Natural killer cell (primary cell): ENCODE data around the gene KCNMB2. TPM values are rescaled to one million over a fixed set of nuclear protein-coding genes. Genes with fewer than 3 reads are reported as not detected.

Experiments
- ATAC-seq, 3 donors: fragments of 150-1000 bp in 2 of 3; fragments of 200-7000 bp in 1 of 3; cut with Tn5 transposase; 1 replicate in 1 of 3; 2 replicates in 2 of 3; pipeline ENCODE4 v1.10.0; 2021; ENCODE audit warnings: mild to moderate bottlenecking in 2 of 3, moderate library complexity in 2 of 3
- DNase-seq, 2 donors: peaks; one replicate each; pipeline versions ENCODE4 v3.0.0 to v3.0.0-alpha.2; 2013 to 2021; ENCODE audit warnings: mixed read lengths in 1 of 2
- H3K27ac ChIP-seq: one replicate; pipeline ENCODE4 v1.5.1; 2013; ENCODE audit warnings: mild to moderate bottlenecking, low read length
- H3K27me3 ChIP-seq: one replicate; pipeline ENCODE4 v1.6.1; 2013; ENCODE audit warnings: low read length; ENCODE audit not compliant: control insufficient read depth, insufficient read depth
- H3K36me3 ChIP-seq: one replicate; pipeline ENCODE4 v1.6.1; 2013; ENCODE audit warnings: low read length; ENCODE audit not compliant: control insufficient read depth, insufficient read depth
- H3K4me1 ChIP-seq: one replicate; pipeline ENCODE4 v1.6.1; 2013; ENCODE audit warnings: low read length; ENCODE audit not compliant: control insufficient read depth, insufficient read depth
- H3K4me3 ChIP-seq: one replicate; pipeline ENCODE4 v1.5.1; 2013; ENCODE audit warnings: low read length
- H3K9me3 ChIP-seq: one replicate; pipeline ENCODE4 v1.6.1; 2013; ENCODE audit warnings: low read length; ENCODE audit not compliant: control insufficient read depth, insufficient read depth
- H3K27ac Mint-ChIP-seq, 2 donors: one replicate each; pipeline ENCODE4 v1.8.0; 2022; ENCODE audit warnings: mild to moderate bottlenecking in 2 of 2, mixed read lengths in 2 of 2, moderate library complexity in 1 of 2
- H3K27me3 Mint-ChIP-seq, 2 donors: one replicate each; pipeline ENCODE4 v1.8.0; 2022; ENCODE audit warnings: low read depth in 2 of 2, mixed read lengths in 2 of 2
- H3K36me3 Mint-ChIP-seq: one replicate; pipeline ENCODE4 v1.8.0; 2022; ENCODE audit warnings: mixed read lengths
- H3K4me1 Mint-ChIP-seq, 2 donors: one replicate each; pipeline ENCODE4 v1.8.0; 2022; ENCODE audit warnings: mixed read lengths in 2 of 2
- H3K4me3 Mint-ChIP-seq: one replicate; pipeline ENCODE4 v1.8.0; 2022; ENCODE audit warnings: mild to moderate bottlenecking, moderate library complexity, mixed read lengths
- H3K9me3 Mint-ChIP-seq, 2 donors: one replicate each; pipeline ENCODE4 v1.8.0; 2022; ENCODE audit warnings: mixed read lengths in 2 of 2
- WGBS: methylation state at CpG from one replicate; pipeline ENCODE4 v1.1.7; 2013; ENCODE audit warnings: missing lambda C conversion rate; ENCODE audit not compliant: insufficient coverage; 5-methylcytosine and 5-hydroxymethylcytosine counted together
- intact Hi-C: fragments of 100-400 bp; cut with micrococcal nuclease; formaldehyde crosslinking; loops from one replicate; pipeline ENCODE4 v1.14.2; 2022
- total RNA-seq, 4 donors: library from RNA; stranded (reverse); fragments of 120-200 nt in 1 of 4; gene quantifications; one replicate each; pipeline versions ENCODE4 v1.2.3 to v1.2.4, GENCODE V29; 2013 to 2022
- TF ChIP-seq, protein P1 (sequence below): fragments of 200-600 bp; IDR thresholded peaks from one replicate; pipeline ENCODE4 v1.8.0; 2022; ENCODE audit warnings: antibody characterized with exemption

Gene KCNMB2
- total RNA-seq, 3 donors from 2014 or later (not counting 1 experiment from before 2014, with no cell fraction given), result not detected

DNA sequence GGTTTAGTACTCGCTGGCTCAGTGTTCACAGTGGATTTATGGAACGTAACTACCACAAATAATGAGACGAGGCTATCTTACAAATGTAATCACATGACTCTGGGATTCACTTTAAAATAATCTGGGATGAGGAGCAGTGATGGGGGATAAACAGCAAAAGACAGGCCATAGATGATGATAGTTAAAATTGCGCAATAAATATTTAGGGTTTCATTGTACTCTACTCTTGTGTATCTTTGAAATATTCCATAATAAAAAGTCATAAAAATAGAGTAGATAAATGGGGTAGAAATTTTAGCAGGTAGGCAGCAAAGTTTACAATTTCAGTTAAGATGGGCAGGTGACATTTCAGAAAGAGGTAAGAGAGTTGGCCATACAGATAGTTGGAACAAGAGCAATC, 196.6 kb downstream of the KCNMB2 start:
- no peaks in the 10 kb centered on the region for H3K4me1 Mint-ChIP-seq
- Histone ChIP-seq H3K4me3 (no peak overlapping the region), H3K27ac (no peak overlapping the region), H3K27me3 (no peaks in the 10 kb centered on the region), H3K9me3 (no peaks in the 10 kb centered on the region), H3K36me3 (no peaks in the 10 kb centered on the region), H3K4me1 (no peaks in the 10 kb centered on the region)
- peaks cover 7 to 13% of the 10 kb centered on the region in 2 donors for H3K9me3 Mint-ChIP-seq
- no peaks in the 10 kb centered on the region for H3K27me3 Mint-ChIP-seq
- intact Hi-C loops, result no loop called here
- ATAC-seq (no peak), DNase-seq (no peak)
- H3K27ac Mint-ChIP-seq, result no peak overlapping the region
- WGBS, result 97% methylated on average over 2 of the region's 4 CpGs
- TF ChIP-seq, protein P1, sequence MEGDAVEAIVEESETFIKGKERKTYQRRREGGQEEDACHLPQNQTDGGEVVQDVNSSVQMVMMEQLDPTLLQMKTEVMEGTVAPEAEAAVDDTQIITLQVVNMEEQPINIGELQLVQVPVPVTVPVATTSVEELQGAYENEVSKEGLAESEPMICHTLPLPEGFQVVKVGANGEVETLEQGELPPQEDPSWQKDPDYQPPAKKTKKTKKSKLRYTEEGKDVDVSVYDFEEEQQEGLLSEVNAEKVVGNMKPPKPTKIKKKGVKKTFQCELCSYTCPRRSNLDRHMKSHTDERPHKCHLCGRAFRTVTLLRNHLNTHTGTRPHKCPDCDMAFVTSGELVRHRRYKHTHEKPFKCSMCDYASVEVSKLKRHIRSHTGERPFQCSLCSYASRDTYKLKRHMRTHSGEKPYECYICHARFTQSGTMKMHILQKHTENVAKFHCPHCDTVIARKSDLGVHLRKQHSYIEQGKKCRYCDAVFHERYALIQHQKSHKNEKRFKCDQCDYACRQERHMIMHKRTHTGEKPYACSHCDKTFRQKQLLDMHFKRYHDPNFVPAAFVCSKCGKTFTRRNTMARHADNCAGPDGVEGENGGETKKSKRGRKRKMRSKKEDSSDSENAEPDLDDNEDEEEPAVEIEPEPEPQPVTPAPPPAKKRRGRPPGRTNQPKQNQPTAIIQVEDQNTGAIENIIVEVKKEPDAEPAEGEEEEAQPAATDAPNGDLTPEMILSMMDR, result no peak
- no peak overlapping the region for H3K4me3 Mint-ChIP-seq
- no peaks in the 10 kb centered on the region for H3K36me3 Mint-ChIP-seq

DNA sequence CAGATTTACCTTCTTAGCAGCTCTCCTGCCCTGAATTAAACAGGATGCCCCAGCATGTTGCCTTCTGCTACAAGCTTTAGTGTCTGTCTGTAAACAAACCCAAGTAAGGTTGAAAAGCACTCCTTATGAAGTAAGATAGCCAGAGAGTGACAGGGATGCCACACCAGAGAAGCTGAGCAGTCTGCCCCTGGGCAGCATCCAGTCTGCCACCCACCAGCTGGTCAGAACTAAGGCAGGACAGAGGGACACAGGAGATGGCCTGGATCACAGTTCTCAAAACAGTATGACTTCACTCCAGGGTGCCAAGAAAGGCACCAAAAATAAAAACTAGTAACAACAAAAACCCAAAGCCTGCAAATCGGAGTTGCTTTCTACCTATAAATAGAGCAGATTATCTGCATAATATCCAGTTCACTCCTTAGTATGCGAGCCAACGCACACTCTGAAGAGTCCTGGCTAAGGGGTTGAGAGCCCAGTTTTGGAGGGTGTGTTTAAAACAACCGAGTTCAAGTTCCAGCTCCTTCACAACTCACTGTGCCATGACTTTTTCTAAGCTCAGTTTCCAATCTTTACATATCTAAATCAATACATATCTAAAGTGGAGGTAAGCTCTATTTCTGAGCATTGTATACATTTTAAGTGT, 198.9 kb downstream of the KCNMB2 start:
- H3K9me3 Mint-ChIP-seq, result peaks cover 7 to 15% of the 10 kb centered on the region in 2 donors
- no peaks in the 10 kb centered on the region for H3K27me3 Mint-ChIP-seq
- DNase-seq, result no peak
- intact Hi-C loops, result no loop called here
- no peaks in the 10 kb centered on the region for H3K9me3 ChIP-seq
- H3K36me3 ChIP-seq, result no peaks in the 10 kb centered on the region
- no peak overlapping the region for H3K27ac ChIP-seq
- TF ChIP-seq, protein P1, result no peak
- H3K27ac Mint-ChIP-seq, result no peak overlapping the region
- H3K4me3 Mint-ChIP-seq, result no peak overlapping the region
- no peaks in the 10 kb centered on the region for H3K27me3 ChIP-seq
- no peaks in the 10 kb centered on the region for H3K36me3 Mint-ChIP-seq
- 92% methylated on average over 1 of the region's 4 CpGs for WGBS
- H3K4me1 Mint-ChIP-seq, result no peaks in the 10 kb centered on the region
- H3K4me1 ChIP-seq, result no peaks in the 10 kb centered on the region
- ATAC-seq, result no peak
- H3K4me3 ChIP-seq, result no peak overlapping the region

DNA sequence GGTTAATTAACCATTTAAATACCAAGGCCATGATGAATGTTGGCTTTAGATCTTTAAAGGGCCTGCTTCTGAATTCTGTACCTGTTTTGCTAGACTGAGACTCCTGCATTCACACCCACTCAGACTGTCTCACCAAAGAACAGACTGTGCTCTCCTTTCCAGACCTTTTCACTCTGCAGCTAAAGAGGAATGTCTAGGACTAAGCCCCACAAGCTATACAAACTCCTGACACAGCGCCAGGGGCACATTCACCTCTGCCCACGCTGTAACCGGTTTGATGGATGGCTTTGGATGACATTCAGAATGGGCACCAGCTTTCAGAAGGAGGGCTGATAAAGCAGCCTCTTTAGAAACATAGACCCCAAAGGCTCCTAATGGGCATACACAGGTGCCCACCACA, 200.1 kb downstream of the KCNMB2 start:
- H3K4me3 Mint-ChIP-seq, result no peak overlapping the region
- 95% methylated on average over 3 of the region's 3 CpGs for WGBS
- intact Hi-C loops, result no loop called here
- Histone ChIP-seq H3K9me3 (no peaks in the 10 kb centered on the region), H3K4me1 (no peaks in the 10 kb centered on the region), H3K36me3 (no peaks in the 10 kb centered on the region), H3K27me3 (no peaks in the 10 kb centered on the region), H3K27ac (no peak overlapping the region), H3K4me3 (no peak overlapping the region)
- H3K27me3 Mint-ChIP-seq, result no peaks in the 10 kb centered on the region
- H3K36me3 Mint-ChIP-seq, result no peaks in the 10 kb centered on the region
- ATAC-seq (no peak), DNase-seq (no peak)
- no peak overlapping the region for H3K27ac Mint-ChIP-seq
- H3K4me1 Mint-ChIP-seq, result no peaks in the 10 kb centered on the region
- peaks cover 3 to 9% of the 10 kb centered on the region in 2 donors for H3K9me3 Mint-ChIP-seq
- TF ChIP-seq, protein P1, result no peak

DNA sequence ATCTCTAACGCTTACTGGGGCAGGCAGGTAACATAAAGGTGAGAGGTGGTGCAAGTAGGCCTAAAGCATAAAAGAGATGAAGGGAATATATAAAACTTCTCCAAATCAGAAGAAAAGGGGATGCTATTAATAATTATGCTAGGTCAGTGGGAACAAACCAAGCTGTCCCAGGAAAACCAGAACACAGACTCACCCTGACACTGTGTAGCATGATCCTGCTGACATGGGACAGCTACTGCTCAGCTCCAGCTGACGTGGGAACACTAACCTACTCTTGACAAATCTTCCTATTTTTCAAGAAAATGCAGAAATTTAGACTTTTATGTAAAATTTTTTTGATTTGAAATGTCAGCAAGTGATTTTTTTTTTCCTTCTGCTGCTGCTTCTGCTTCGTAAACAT, 203.5 kb downstream of the KCNMB2 start:
- Mint-ChIP-seq H3K4me3 (no peak overlapping the region), H3K36me3 (no peaks in the 10 kb centered on the region), H3K4me1 (no peaks in the 10 kb centered on the region), H3K27ac (no peak overlapping the region), H3K9me3 (peaks cover 6 to 7% of the 10 kb centered on the region in 2 donors), H3K27me3 (no peaks in the 10 kb centered on the region)
- H3K36me3 ChIP-seq, result no peaks in the 10 kb centered on the region
- H3K4me1 ChIP-seq, result no peaks in the 10 kb centered on the region
- intact Hi-C loops, result no loop called here
- no peaks in the 10 kb centered on the region for H3K9me3 ChIP-seq
- no peak overlapping the region for H3K27ac ChIP-seq
- ATAC-seq, result no peak
- H3K27me3 ChIP-seq, result no peaks in the 10 kb centered on the region
- TF ChIP-seq, protein P1, result no peak
- H3K4me3 ChIP-seq, result no peak overlapping the region
- no peak for DNase-seq
- WGBS, result 90% methylated on average over 2 of the region's 3 CpGs
